KBM-7 (cell line): ENCODE data around the gene PFDN4.
A peak's percentile ranks its signal among the peaks of the same experiment; 100 is the strongest.
"Not testable (repeated sequence)": the region's sequence is repeated elsewhere in the genome, so short reads cannot be mapped to it uniquely, and the experiment has no call there.

Experiments
- DNase-seq: peaks from one replicate; pipeline ENCODE4 v3.0.0-alpha.2; 2015
- in situ Hi-C: fragments of 300-500 bp; cut with MboI; formaldehyde crosslinking; loops from 2 replicates; pipeline ENCODE4 v1.14.3; 2020; ENCODE audit warnings: low sequenced_read_pairs, low pct_unique_long_range_greater_than_20kb, mixed read lengths

Gene PFDN4

DNA sequence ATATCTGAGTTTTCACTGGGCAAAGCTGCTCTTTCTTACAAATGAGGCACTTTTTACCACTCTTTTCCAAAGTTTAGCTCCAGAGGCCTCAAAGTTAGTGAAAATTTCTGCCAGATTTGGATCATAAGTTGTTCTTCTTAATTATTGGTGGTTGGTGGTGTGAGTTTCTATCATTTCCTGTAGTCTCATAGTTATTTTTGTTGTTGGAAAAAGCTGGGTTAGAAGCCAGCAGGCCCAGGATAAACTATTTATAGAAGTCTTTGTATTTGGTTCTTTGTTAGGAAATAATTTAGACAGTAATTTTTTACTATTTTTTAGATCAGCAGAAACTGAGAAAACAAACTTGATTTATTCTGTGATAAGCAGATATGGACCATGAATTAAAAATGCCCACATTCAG, 10.6 kb downstream of the PFDN4 start:
- no peak for DNase-seq
- in situ Hi-C loops: loop anchor here (25.0 kb wide), 1 partner anchor 419 kb away; no protein-coding TSS in a partner anchor

DNA sequence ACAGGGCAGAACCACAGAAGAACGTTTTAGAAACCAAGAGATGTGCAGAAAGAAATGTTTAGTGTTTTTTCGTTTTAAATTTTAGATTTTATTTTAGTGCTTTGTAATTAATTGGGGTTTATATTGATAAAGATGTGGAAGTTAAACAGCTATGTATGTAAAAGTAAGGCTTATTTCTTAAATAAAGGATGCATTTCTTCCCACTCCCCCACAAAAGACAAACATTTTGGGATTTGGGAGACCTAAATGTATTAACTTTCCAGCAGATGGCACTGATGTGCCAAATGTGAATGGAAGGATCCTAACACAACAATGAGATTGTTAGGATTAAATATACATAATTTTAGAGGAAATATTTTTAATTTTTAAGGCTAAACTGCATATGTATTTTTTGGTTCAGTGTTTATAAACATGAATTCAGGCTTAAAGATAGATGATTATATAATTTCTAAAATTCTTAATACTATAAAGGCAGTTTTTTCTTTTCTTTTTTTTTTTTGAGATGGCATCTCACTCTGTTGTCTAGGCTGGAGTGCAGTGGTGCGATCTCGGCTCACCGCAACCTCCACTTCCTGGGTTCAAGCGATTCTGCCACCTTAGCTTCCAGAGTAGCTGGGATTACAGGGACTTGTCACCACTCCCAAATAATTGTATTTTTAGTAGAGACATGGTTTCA, 12.0 kb downstream of the PFDN4 start:
- DNase-seq: no peak
- in situ Hi-C loops: loop anchor here (25.0 kb wide), 1 partner anchor 417 kb away; no protein-coding TSS in a partner anchor

DNA sequence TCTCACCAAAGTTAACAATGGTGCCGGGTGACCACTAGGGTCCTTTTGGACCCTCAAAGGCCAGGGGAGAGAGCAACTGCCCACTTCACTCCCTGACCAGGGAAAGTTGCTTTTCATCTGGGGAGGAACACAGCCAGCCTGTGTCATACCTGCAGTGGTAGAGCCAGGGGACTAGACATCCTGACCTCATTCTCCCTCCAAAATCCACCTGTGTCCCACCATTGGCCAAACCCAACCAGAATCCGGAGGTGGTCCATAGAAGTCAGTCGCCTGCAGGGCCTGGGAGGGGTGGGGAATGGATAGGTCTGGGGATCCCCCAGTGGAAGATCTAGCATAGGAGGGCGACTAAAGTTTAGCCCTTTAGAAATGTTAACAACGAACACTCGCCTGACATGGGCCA, 12.8 kb downstream of the PFDN4 start:
- in situ Hi-C loops: loop anchor here (25.0 kb wide), 1 partner anchor 417 kb away; no protein-coding TSS in a partner anchor
- DNase-seq: no peak

DNA sequence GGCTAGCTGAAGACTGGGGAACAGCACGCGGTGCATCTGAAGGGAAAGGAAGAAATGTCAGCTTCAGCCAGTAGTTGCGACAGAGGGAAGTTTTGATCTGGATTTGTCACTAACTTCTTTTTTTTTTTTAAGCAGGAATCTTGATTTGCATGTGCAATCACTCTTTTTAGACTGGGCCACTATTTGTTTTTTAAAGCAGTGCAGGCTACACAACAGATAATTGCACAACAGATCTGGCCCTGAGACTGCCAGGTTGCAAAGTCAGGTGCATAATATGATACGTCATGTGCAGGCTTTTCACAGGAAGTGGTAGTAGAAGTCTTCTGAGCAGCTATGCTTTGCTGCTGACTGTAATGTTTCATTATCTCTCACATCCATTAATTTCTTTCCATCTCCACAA, 13.5 kb downstream of the PFDN4 start:
- in situ Hi-C loops: loop anchor here (25.0 kb wide), 1 partner anchor 416 kb away; no protein-coding TSS in a partner anchor
- DNase-seq: no peak

DNA sequence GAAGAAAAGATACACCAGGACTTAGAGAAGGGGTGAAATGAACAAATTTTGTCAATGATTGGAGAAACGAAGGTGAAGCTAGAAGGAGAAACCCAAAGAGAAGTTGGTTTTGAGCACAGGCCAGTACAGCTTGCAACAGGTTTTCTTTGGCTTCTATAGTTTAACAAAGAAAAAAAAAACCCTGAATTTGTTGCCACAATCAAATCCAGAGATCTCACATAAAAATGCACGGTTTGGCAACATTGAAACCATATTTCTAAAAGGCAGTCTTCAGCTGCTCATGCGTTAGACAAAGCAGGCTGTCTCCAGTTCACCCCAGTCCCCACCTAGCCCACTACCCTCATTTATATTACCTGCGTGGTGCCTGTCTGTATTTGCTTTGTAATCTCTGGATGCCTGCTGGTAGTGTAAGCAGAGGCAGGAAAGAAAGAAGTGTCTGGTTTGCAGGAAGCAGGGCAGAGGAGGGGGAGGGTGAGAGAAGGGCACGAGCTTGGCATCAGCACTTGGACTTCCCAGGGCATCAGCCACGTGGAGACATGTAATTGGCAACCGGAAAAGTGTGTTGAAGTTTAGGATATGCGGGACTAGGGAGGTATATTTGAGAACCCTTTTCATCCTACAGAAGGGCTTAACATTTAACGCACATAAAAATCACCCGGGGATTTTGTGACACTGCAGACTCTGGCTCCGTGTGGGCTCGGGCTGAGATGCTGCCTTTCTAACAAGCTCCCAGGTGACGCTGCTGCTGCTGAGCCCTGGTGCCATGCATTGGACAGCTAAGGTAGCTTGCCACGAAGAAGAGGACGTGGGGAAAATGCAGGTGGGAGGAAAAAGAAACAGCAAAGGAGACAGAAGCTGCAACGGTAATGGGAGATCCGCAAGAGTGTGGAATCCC, 14.4 kb downstream of the PFDN4 start:
- DNase-seq: no peak
- in situ Hi-C loops: loop anchor here (25.0 kb wide), 1 partner anchor 415 kb away; no protein-coding TSS in a partner anchor

DNA sequence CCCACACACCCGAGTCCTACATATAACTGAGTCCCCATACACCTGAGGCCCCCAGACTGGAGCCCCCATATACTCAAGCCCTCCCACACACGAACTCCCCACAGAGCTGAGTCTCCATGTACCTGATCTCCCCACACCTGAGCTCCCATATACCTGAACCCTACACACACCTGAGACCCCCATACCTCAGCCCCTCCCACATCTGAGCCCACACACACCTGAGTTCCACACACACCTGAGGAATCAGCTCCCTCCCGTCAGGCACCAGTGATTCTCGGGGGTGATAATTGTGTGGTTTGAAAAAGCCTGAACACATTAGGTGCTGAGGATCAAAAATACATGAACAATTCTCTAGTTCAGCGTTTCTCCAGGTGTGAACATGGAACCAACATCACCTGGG, 15.4 kb downstream of the PFDN4 start:
- in situ Hi-C loops: loop anchor here (25.0 kb wide), 1 partner anchor 414 kb away; no protein-coding TSS in a partner anchor
- no peak for DNase-seq

DNA sequence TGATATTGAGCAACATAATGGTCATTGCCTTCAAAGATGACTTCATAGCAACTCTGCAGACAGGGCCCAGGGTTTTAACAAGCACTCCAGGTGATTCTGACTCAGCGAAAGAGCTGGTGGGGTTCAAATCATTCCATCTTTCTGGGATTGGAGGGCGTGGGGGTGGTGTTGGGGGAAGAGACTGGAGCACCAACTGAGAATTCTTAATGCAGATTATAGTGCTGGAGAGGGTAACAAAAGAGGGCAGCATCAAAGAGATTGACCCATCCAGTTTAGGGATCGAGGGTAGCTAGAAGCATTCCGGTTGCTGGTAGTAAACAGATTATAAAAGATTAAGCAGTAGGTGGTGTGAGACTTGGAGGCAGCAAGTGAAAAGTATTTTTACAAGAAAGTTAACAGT, 15.9 kb downstream of the PFDN4 start:
- no peak for DNase-seq
- in situ Hi-C loops: loop anchor here (25.0 kb wide), 1 partner anchor 414 kb away; no protein-coding TSS in a partner anchor

DNA sequence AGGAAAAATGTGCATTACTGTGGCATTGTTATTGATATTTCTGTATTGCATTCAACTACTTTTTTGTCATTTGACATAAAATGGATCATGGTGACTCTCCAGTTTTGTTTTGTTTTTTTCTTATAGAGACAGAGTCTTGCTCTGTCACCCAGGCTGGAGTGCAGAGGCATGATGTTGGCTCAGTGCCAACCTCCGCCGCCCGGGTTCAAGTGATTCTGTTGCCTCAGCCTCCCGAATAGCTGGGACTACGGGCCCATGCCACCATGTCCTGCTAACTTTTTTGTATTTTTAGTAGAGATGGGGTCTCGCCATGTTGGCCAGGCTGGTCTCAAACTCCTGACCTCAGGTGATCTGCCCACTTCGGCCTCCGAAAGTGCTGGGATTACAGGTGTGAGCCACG, 16.8 kb downstream of the PFDN4 start:
- in situ Hi-C loops: loop anchor here (25.0 kb wide), 1 partner anchor 413 kb away; no protein-coding TSS in a partner anchor
- not testable (repeated sequence) for DNase-seq

DNA sequence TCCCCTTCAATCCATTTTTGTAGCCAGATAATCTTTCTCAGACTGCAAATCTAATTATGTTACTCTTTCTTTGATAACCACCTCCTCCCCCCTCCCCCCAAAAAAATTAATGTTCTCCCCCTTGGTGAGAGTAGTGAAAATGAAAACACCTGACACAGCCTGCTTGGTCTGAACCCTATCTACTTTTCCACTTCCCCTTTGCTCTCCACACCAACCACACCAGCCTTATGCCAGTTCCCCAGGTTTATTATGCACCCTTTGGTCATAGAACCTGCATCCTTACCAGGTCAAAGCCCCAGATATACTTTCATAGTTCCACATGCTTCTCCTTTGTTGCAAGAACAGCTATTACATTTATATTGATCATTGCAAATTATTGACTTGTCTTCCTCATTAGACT, 19.4 kb downstream of the PFDN4 start:
- in situ Hi-C loops: no loop called here

DNA sequence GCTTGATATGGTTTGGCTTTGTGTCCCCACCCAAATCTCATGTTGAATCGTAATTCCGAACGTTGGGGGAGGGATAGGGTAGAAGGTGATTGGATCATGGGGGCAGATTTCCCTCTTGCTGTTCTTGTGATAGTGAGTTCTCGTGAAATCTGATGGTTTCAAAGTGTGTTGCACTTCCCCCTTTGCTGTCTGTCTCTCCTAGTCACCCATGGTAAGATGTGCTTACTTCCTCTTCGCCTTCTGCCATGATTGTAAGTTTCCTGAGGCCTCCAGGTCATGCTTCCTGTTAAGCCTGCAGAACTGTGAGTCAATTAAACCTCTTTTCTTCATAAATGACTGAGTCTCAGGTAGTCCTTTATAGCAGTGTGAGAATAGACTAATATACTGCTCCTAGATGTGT, 19.9 kb downstream of the PFDN4 start:
- in situ Hi-C loops: no loop called here

More for the DNA sequence above, 19.4 kb downstream of the PFDN4 start:
- no peak for DNase-seq

DNA sequence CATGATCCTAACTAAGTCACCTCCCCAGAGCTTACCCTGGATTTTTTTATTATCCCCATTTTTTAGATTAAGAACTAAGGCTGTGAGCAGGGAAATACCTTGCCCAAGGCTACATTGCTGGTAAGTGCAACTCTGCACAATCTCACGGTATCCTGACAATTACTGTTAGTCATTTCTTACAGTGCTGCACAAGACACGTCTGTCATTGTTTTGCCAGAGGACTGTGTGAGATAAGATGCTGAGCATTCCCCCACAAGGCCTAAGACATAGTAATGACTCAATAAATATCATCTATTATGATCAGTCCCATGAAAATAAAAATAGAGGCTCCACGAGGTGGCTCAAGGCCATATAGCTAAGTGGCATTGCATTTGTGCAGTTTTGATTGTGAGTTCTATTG, 21.0 kb downstream of the PFDN4 start:
- in situ Hi-C loops: no loop called here
- no peak for DNase-seq

More for the DNA sequence above, 19.9 kb downstream of the PFDN4 start:
- DNase-seq: no peak

DNA sequence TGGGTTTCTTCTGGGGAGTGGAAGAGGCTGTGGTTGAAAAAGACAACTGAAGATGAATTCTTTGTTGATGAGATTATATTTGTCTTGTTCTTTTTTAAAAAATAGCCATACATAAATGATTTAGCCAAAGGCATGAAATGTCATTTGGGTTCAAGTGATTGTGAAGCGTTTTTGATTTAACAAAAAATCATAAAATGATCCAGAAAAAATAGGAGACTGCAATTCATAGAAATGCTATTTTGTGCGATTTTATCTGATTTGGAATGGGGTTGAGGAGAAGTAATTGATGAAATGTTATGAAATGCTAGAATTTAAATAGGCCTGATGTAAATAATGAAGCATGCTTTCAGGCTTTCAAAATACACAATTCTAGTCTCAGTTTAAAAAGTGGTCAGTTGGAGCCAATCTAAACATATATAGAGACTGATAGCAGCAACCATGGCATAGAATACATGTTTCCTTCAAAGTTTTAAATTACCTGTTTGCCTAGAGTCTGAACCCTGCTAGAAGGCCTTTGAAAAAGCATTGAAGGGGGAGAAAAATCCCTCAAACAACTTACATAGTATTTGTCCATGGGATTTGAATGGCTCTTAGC, 21.8 kb downstream of the PFDN4 start:
- in situ Hi-C loops: no loop called here
- DNase-seq: no peak

DNA sequence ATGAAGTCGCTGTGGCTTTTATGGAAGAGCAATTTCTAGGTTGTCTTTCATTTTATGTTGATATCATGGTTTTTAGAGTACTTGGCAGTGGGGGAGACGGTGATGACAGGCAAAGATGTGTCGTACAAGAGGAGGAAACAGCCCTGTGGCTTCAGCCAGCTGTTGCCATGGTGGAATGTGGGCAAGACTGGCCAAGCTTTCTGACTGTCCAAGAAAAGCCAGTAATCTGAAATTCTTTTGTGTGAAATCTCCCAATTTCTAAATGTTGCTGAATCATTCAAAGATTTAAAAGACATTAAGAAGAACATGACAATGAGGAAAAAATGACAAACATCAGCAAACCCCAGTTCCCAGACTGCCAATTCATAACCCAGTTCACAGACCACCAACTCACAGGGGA, 23.1 kb downstream of the PFDN4 start:
- in situ Hi-C loops: no loop called here
- DNase-seq: no peak

DNA sequence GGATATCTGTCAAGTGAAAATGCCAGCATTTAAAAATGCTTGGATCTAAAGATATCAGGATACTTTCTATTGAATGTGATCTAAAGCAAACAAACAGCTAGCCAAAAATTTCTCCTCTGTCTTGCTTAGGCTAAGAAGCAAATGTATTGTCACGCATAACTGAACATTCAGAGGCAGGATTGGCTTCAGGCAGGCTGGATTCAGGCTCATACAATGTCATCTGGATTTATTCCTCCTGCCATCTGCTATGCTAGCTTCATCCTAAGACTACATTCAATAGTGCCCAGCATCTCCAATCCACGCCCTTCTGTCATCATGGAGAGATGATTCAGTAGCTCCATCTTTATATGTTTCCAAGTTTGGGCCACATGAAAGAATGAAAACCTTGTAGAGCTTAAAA, 27.1 kb downstream of the PFDN4 start:
- in situ Hi-C loops: no loop called here
- DNase-seq: no peak

DNA sequence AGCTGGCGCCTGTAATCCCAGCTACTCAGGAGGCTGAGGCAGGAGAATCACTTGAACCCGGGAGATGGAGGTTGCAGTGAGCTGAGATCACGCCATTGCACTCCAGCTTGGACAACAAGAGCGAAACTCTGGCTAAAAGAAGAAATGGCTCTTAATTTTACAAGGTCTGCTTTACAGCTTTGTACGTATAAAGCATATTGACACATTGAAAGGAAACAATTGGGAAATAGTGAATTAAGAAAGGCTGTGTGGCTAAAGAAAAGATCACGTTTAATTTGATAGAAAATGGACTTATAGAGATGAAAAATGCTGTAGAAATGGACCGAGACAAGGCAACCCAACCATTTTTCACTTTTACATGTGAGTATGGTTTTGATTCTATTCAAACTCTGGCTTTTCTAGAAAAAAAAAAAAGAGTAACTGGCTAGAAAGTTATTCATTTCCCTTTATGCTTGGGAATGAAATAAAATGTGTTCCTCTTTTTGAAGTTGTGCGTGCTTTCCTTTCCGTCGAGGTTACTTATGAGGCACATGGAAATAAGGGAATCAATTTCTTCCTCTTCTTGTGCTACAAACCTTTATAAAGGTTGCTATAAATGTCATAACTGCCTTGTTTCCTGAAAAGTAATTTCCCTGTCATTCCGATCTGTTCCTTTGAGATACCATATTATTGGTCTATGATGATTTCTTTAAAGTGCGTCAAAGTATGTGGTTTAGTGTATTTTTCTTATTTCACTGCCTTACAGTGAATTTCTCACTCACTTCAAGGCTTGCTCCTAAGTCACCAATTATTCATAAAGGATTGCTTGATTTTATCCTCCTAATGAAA, 29.4 kb downstream of the PFDN4 start:
- DNase-seq: peak; percentile 43
- in situ Hi-C loops: no loop called here

DNA sequence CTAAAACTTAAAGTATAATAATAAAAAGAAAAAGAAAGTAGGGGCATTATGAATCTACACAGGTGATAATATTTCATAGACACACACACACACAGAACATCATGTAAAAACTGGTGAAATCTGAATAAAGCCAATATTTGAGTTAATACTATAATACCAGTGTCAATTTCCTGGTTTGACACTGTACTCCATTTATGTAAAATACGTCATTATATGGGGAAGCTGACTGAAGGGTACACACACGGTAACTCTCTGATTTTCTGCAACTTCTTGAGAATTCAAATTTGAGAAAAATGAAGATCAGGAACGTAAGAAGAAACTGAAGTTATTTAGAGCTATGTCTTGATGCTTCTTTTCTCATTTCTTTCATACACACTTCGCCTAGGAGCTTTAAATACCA, 36.2 kb downstream of the PFDN4 start:
- DNase-seq: no peak
- in situ Hi-C loops: no loop called here

DNA sequence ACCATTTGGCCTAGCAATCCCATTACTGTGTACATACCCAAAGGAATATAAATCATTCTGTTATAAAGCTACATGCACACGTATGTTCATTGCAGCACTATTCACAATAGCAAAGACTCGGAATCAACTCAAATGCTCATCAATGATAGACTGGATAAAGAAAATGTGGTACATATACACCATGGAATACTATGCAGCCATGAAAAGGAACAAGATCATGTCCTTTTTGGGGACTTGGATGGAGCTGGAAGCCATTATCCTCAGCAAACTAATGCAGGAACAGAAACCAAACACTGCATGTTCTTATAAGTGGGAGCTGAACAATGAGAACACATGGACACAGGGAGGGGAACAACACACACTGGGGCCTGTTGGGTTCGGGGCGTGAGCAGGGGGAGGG, 40.8 kb downstream of the PFDN4 start:
- in situ Hi-C loops, DNase-seq: not testable (repeated sequence)

DNA sequence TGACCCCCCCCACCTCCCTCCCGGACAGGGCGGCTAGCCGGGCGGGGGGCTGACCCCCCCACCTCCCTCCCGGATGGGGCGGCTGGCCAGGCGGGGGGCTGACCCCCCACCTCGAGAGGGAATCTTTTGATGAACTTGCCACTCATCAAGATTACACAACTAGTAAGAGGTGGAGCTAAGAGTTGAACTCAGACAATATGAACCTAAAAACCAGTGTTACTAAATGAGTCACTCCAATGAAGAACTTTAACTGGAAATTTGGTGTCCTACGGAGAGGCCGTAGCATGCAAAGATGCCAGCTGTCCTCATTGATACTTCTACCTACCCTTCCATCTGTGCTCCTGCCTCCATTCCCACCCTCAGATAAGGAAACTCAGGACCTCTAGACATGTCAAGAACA, 42.8 kb downstream of the PFDN4 start:
- DNase-seq: no peak

DNA sequence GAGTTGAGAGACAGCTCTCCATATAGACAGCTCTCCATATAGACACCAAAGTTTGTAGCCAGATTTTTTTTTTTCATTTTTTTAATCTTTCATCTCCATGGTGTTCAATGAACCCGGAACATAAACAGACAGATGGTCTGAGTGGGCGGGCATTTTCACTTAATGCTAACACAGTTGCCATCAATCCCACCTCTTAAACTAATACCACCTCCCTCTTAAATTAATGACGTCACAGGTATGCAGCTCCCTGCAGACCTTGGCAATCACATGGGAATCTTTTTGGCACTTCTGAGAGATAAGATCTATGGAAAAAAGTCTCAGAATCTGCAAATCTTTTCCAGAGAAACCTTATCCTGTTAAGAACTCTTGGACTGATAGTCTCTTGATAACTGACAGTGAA, 43.2 kb downstream of the PFDN4 start:
- no peak for DNase-seq
- in situ Hi-C loops: no loop called here

More for the DNA sequence above, 42.8 kb downstream of the PFDN4 start:
- in situ Hi-C loops: no loop called here
